GM15510 (cell line): ENCODE results near the gene CFL2.

Experiments
- POLR2A ChIP-seq: IDR thresholded peaks from 3 replicates; pipeline ENCODE4 v1.6.1; 2011; ENCODE audit warnings: borderline replicate concordance; ENCODE audit not compliant: insufficient read length; ENCODE audit errors: extremely low read depth

CFL2 gene

GRCh38 chr14:34714320-34715126 is at the start of gene CFL2:
TSS of gene CFL2 (minus strand) at chr14:34714593. CDS start at chr14:34714540, 53 bp downstream.
- TF ChIP-seq POLR2A: peak; percentile 52

- no peak for TF ChIP-seq POLR2A
Observed at GRCh38 chr14:34755215-34755614, 40.8 kb upstream of the CFL2 start.

- TF ChIP-seq POLR2A: no peak
Observed at GRCh38 chr14:34754687-34755086, 40.3 kb upstream of the CFL2 start.

GRCh38 chr14:34750670-34751069 is 36.3 kb upstream of the CFL2 start:
- no peak for TF ChIP-seq POLR2A

- TF ChIP-seq POLR2A: no peak
Observed at GRCh38 chr14:34750233-34750632, 35.8 kb upstream of the CFL2 start.

- no peak for TF ChIP-seq POLR2A
Observed at GRCh38 chr14:34749408-34749807, 35.0 kb upstream of the CFL2 start.

- no peak for TF ChIP-seq POLR2A
Observed at GRCh38 chr14:34742270-34743115, 28.1 kb upstream of the CFL2 start.

- TF ChIP-seq POLR2A: no peak
Observed at GRCh38 chr14:34741840-34742239, 27.4 kb upstream of the CFL2 start.

- no peak for TF ChIP-seq POLR2A
Observed at GRCh38 chr14:34733245-34733644, 18.9 kb upstream of the CFL2 start.

GRCh38 chr14:34732802-34733201 is 18.4 kb upstream of the CFL2 start:
- TF ChIP-seq POLR2A: no peak

GRCh38 chr14:34723867-34724266 is 9.5 kb upstream of the CFL2 start:
- no peak for TF ChIP-seq POLR2A

- TF ChIP-seq POLR2A: no peak
Observed at GRCh38 chr14:34722723-34723545, 8.5 kb upstream of the CFL2 start.

GRCh38 chr14:34721129-34721528 is 6.7 kb upstream of the CFL2 start:
- no peak for TF ChIP-seq POLR2A

- no peak for TF ChIP-seq POLR2A
Observed at GRCh38 chr14:34718750-34719304, 4.4 kb upstream of the CFL2 start.

GRCh38 chr14:34715127-34715863 is 902 bp upstream of the CFL2 start:
- no peak for TF ChIP-seq POLR2A
